SH-SY5Y (cell line): ENCODE results near the gene ZBTB5.

Experiments
- GATA2 ChIP-seq: IDR thresholded peaks from 2 replicates; pipeline ENCODE4 v1.6.1; 2011; ENCODE audit warnings: mild to moderate bottlenecking, low read depth, low read length
- GATA3 ChIP-seq: IDR thresholded peaks from 2 replicates; pipeline ENCODE4 v1.6.1; 2011; ENCODE audit warnings: low read depth, mild to moderate bottlenecking, low read length, moderate library complexity

DNA sequence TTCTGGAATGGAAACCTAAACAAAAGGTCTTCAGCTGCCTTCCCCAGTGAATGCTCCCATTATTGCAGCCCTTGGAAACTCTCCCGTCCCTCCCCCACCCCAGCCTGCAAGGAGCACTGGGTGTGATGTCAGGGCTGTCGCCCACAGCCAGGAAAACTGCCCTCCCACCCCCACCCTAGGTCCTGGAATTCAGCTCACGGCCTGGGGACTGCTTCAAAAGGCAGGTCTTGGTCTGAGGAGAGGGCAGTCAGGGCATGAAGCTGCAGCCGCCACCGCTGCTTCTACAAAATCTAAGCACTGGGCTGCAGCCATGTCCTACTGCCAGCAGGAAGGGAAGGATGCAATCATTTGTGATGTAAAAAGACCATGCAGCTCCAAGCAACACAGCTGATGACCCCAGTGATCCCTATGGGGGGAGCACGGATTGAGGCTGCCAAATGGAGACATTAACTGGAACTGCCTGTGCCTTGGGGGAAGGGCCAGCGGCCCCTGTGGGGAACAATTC is 31.3 kb downstream of the ZBTB5 start:
- TF ChIP-seq GATA2 = no peak
- TF ChIP-seq GATA3 = no peak
